Nephron (organoid): ENCODE data around the gene ZFTA.
A peak's percentile ranks its signal among the peaks of the same experiment; 100 is the strongest.
"Not testable (repeated sequence)": the region's sequence is repeated elsewhere in the genome, so short reads cannot be mapped to it uniquely, and the experiment has no call there.

Experiments used
- H3K27ac Mint-ChIP-seq, 3 experiments: 2 replicates each; pipeline ENCODE4 v1.8.0; 2020; ENCODE audit warnings: mixed read lengths in 3 of 3, mild to moderate bottlenecking in 2 of 3, moderate library complexity in 1 of 3
- H3K27me3 Mint-ChIP-seq: 2 replicates; pipeline ENCODE4 v1.8.0; 2021; ENCODE audit warnings: low read depth, mild to moderate bottlenecking, moderate library complexity, mixed read lengths
- H3K36me3 Mint-ChIP-seq: 2 replicates; pipeline ENCODE4 v1.8.0; 2020; ENCODE audit warnings: low read depth, mixed read lengths
- H3K4me1 Mint-ChIP-seq: 2 replicates; pipeline ENCODE4 v1.8.0; 2020; ENCODE audit warnings: mixed read lengths
- H3K4me3 Mint-ChIP-seq, 3 experiments: 2 replicates each; pipeline ENCODE4 v1.8.0; 2020; ENCODE audit warnings: mild to moderate bottlenecking in 3 of 3, mixed read lengths in 3 of 3, moderate library complexity in 2 of 3
- H3K9me3 Mint-ChIP-seq: 2 replicates; pipeline ENCODE4 v1.8.0; 2020; ENCODE audit warnings: mixed read lengths
- TF ChIP-seq, protein P1 (sequence below), 3 experiments: fragments of 200-600 bp; sonication (generic); IDR thresholded peaks; one replicate each; pipeline ENCODE4 v1.5.0; 2021; ENCODE audit warnings: antibody characterized with exemption in 3 of 3; ENCODE audit not compliant: unreplicated experiment in 3 of 3

The ZFTA gene

DNA sequence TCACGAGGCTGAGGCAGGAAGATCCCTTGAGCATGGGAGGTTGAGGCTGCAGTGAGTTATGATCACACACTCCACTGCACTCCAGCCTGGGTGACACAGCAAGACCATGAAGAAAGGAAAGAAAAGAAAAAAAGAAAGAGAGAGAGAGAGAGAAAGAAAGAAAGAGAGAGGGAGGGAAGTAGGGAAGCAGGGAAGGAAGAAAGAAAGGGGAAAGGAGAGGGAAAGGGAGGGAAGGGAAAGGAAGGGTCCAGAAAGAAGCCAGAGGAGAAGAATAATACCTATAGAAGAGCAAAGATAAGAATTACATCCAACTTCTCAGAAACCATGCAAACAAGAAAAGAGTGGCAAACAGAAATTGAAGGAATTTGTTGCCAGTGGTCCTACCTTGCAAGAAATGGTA is 17.2 kb upstream of the ZFTA start:
- no peak overlapping the region for H3K27ac Mint-ChIP-seq
- H3K4me3 Mint-ChIP-seq: no peak overlapping the region
- TF ChIP-seq, protein P1, sequence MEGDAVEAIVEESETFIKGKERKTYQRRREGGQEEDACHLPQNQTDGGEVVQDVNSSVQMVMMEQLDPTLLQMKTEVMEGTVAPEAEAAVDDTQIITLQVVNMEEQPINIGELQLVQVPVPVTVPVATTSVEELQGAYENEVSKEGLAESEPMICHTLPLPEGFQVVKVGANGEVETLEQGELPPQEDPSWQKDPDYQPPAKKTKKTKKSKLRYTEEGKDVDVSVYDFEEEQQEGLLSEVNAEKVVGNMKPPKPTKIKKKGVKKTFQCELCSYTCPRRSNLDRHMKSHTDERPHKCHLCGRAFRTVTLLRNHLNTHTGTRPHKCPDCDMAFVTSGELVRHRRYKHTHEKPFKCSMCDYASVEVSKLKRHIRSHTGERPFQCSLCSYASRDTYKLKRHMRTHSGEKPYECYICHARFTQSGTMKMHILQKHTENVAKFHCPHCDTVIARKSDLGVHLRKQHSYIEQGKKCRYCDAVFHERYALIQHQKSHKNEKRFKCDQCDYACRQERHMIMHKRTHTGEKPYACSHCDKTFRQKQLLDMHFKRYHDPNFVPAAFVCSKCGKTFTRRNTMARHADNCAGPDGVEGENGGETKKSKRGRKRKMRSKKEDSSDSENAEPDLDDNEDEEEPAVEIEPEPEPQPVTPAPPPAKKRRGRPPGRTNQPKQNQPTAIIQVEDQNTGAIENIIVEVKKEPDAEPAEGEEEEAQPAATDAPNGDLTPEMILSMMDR (IDR thresholded peaks at IDR 0.05; ENCODE audit: unreplicated experiment in 3 of 3): no peak
- no peaks in the 10 kb centered on the region for H3K36me3 Mint-ChIP-seq
- no peaks in the 10 kb centered on the region for H3K4me1 Mint-ChIP-seq
- H3K9me3 Mint-ChIP-seq: no peaks in the 10 kb centered on the region
- H3K27me3 Mint-ChIP-seq: no peaks in the 10 kb centered on the region

DNA sequence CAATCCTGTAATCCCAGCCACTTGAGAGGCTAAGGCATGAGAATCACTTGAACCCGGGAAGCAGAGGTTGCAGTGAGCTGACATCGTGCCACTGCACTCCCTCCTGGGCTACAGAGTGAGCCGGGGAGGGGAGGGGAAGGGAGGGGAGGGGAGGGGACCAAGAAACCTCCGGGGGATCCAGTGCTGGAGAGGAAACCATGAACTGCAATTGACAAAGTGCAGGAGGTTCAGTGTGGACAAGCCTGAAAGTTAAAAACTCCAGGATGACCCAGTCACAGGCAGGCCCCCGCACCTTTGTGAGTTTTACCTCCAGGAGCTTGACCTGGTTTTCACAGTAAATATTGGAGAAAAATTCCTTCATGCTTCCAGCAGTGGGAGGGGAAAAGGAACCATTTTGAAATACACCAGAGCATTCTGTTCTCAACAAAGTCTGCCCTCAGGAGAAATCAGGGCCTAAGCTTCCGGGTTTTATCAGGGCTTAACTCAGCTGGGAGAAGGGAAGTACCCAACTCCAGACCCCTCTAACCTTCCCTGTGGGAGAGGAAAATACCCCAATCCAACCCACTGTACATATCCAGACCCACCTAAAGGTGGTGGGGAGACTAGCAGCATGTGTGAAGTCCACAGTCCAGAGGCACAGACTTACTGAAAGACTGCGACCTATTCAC is 15.5 kb upstream of the ZFTA start:
- Mint-ChIP-seq H3K4me3 (no peak overlapping the region), H3K27me3 (peaks cover 3% of the 10 kb centered on the region), H3K36me3 (no peaks in the 10 kb centered on the region), H3K9me3 (no peaks in the 10 kb centered on the region), H3K4me1 (no peaks in the 10 kb centered on the region), H3K27ac (peak overlapping the region in 1 of 3 experiments; percentile 0)
- TF ChIP-seq, protein P1 (IDR thresholded peaks at IDR 0.05; ENCODE audit: unreplicated experiment in 3 of 3): no peak

DNA sequence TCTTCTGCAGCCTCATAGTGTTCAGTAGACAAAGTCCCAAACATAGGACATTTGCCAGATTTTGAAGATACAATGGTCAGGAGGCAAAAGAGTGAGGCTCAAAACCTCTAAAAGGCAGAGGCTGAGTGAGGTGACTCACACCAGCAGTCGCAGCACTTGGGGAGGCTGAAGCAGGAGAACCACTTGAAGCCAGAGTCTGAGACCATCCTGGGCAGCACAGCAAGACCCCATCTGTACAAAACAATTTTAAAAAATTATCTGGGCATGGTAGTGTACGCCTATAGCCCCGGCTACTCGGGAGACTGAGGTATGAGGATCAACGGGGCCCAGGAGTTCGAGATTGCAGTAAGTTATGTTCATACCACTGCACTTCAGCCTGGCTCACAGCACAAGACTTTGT is 14.2 kb upstream of the ZFTA start:
- Mint-ChIP-seq H3K36me3 (no peaks in the 10 kb centered on the region), H3K4me3 (no peak overlapping the region), H3K4me1 (no peaks in the 10 kb centered on the region), H3K9me3 (no peaks in the 10 kb centered on the region), H3K27ac (no peak overlapping the region), H3K27me3 (peaks cover 7% of the 10 kb centered on the region)
- TF ChIP-seq, protein P1 (IDR thresholded peaks at IDR 0.05; ENCODE audit: unreplicated experiment in 3 of 3): no peak

DNA sequence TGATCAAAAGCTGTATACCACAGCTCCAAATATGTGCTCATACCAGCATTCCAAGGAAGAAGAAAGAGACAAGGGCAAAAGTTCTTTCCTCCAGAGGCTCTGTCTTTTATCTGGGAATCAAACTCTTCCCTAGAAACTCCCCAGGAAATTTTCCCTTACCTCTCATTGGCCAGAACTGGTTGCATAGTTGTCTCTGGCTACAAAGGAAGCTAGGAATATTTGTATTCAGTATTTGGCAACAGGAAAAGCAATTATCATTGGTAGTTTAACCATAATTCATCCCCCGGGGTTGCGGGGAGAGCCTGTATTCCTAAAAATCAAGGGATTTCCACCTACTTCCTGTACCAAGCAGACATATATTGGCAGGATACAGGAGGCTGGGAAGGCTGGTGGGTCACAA is 10.5 kb upstream of the ZFTA start:
- H3K4me1 Mint-ChIP-seq: peaks cover 6% of the 10 kb centered on the region
- H3K9me3 Mint-ChIP-seq: peaks cover 3% of the 10 kb centered on the region
- H3K27ac Mint-ChIP-seq: peak overlapping the region in 1 of 3 experiments; percentile 25
- no peaks in the 10 kb centered on the region for H3K36me3 Mint-ChIP-seq
- TF ChIP-seq, protein P1 (IDR thresholded peaks at IDR 0.05; ENCODE audit: unreplicated experiment in 3 of 3): no peak
- H3K27me3 Mint-ChIP-seq: peaks cover 7% of the 10 kb centered on the region
- no peak overlapping the region for H3K4me3 Mint-ChIP-seq

DNA sequence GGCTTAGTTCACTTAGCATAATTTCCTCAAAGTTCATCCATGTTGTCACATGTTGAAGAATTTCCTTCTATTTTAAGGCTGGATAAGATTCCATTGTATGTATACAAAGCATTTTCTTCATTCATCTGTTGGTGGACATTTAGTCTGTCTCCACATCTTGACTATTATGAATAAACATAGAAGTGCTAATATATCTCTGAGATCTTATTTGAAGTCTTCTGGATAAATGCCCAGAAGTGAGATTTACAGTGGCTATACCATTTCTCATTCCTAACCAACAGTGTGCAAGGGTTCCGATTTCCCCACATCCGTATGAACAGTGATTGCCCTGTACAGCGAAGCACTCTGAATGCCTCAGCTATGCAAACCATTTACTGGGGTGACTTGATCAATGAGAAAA is 6.6 kb upstream of the ZFTA start:
- peaks cover 21% of the 10 kb centered on the region for H3K27me3 Mint-ChIP-seq
- peak overlapping the region in 2 of 3 experiments; percentile 19 to 72 for H3K4me3 Mint-ChIP-seq
- H3K27ac Mint-ChIP-seq: peak overlapping the region in 1 of 3 experiments; percentile 54
- TF ChIP-seq, protein P1 (IDR thresholded peaks at IDR 0.05; ENCODE audit: unreplicated experiment in 3 of 3): no peak
- H3K4me1 Mint-ChIP-seq: peaks cover 8% of the 10 kb centered on the region
- H3K9me3 Mint-ChIP-seq: peaks cover 3% of the 10 kb centered on the region
- no peaks in the 10 kb centered on the region for H3K36me3 Mint-ChIP-seq

DNA sequence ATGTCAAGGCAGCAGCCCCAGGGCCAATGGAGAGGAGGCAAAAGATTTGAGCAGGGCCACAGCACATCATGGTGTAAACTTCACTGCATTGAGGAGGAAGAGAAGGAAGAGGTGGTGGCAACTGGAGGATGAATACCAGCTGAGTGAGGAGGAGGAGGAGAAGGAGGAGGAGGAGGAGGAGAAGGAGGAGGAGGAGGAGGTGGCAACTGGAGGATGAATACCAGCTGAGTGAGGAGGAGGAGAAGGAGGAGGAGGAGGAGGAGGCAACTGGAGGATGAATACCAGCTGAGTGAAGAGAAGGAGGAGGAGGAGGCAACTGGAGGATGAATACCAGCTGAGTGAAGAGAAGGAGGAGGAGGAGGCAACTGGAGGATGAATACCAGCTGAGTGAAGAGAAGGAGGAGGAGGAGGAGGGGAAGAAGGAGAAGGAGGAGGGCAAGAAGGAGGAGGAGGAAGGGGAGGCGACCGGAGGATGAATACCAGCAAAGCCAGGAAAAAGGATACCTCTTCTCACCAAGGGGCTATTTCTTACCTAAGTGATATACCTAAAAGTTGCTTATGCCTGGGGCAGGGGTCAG is 3.3 kb upstream of the ZFTA start:
- H3K27me3 Mint-ChIP-seq: peaks cover 19% of the 10 kb centered on the region
- H3K27ac Mint-ChIP-seq: peak overlapping the region in 2 of 3 experiments; percentile 26 to 52
- H3K4me1 Mint-ChIP-seq: peaks cover 19% of the 10 kb centered on the region
- not testable (repeated sequence) for H3K9me3 Mint-ChIP-seq, H3K36me3 Mint-ChIP-seq
- H3K4me3 Mint-ChIP-seq: peak overlapping the region; percentile 12 to 69 (median 14)
